ENCODE measurements around the gene PROSER2.

Gene PROSER2

DNA sequence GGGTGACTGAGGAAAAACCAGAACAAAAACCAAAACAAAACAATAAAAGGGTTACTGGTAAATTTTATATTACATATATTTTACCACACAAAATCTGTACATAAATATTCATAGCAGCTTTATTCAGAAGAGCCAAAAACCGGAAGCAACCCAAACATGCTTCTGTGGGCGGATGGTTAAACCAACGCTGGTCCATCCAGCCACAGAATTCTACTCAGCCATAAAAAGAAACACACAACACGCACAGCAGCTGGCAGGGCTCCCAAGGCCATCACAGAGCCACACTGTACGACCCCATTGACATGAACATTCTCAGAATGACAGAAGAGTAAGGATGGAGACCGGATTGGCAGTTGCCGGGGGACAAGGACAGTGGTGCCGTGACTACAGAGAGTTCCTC is 83.6 kb downstream of the PROSER2 start:
- no peak overlapping the region for H3K27ac ChIP-seq
- no peaks in the 10 kb centered on the region for H3K9me3 ChIP-seq
- TF ChIP-seq, protein P1, sequence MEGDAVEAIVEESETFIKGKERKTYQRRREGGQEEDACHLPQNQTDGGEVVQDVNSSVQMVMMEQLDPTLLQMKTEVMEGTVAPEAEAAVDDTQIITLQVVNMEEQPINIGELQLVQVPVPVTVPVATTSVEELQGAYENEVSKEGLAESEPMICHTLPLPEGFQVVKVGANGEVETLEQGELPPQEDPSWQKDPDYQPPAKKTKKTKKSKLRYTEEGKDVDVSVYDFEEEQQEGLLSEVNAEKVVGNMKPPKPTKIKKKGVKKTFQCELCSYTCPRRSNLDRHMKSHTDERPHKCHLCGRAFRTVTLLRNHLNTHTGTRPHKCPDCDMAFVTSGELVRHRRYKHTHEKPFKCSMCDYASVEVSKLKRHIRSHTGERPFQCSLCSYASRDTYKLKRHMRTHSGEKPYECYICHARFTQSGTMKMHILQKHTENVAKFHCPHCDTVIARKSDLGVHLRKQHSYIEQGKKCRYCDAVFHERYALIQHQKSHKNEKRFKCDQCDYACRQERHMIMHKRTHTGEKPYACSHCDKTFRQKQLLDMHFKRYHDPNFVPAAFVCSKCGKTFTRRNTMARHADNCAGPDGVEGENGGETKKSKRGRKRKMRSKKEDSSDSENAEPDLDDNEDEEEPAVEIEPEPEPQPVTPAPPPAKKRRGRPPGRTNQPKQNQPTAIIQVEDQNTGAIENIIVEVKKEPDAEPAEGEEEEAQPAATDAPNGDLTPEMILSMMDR (IDR thresholded peaks at IDR 0.05): no peak
- H3K4me1 ChIP-seq (ENCODE audit: control insufficient read depth in 1 of 2, insufficient read depth in 1 of 2, low read depth in 1 of 2, low read length in 1 of 2): no peaks in the 10 kb centered on the region
- no peaks in the 10 kb centered on the region for H3K36me3 ChIP-seq
- H3K4me3 ChIP-seq (ENCODE audit: low read depth in 1 of 2, low read length in 1 of 2): no peak overlapping the region
- H3K27me3 ChIP-seq: no peaks in the 10 kb centered on the region

DNA sequence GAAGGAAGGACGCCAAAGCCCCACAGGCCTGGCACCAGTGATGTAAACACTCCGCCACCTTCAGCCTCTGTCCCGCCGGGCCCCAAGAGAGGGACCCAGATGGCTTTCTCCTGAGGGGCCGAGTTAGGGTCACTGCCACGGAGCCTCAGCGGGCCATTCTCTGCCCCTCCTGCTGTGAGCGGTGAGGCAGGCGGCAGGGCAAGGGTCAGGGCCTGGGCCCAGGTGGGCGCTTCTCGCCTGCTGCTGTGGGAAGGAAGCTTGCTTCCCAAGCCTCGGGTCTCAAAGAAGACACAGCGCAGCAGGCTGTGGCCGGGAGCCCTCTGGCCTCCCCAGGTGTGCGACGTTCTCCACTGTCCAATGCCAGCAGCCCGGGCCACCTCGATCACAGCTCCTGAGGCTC is 84.8 kb downstream of the PROSER2 start:
- Histone ChIP-seq H3K27ac (no peak overlapping the region), H3K4me1 (ENCODE audit: control insufficient read depth in 1 of 2, insufficient read depth in 1 of 2, low read depth in 1 of 2, low read length in 1 of 2) (no peaks in the 10 kb centered on the region), H3K4me3 (ENCODE audit: low read depth in 1 of 2, low read length in 1 of 2) (no peak overlapping the region), H3K9me3 (no peaks in the 10 kb centered on the region), H3K27me3 (no peaks in the 10 kb centered on the region), H3K36me3 (no peaks in the 10 kb centered on the region)
- TF ChIP-seq, protein P1 (IDR thresholded peaks at IDR 0.05): no peak

DNA sequence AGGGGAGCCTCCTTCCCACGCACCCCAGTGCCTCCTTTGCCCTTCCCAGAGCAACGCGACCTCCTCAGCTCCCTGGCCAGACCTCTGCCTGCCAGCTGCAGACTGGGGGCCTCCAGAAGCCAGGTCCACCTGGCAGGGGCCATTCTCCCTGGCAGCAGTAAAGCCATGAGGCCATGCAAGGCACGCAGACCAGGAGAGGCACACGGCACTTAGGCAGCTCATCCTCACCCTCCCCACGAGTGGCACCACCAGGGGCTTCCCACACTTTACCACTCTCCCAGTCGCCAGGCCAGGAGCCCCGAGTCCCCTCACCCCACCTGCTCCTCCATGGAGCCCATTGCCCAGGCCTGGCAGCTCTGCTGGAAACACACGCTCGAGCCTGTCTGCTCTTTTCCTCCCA is 85.4 kb downstream of the PROSER2 start:
- H3K27ac ChIP-seq: no peak overlapping the region
- H3K4me3 ChIP-seq (ENCODE audit: low read depth in 1 of 2, low read length in 1 of 2): no peak overlapping the region
- TF ChIP-seq, protein P1 (IDR thresholded peaks at IDR 0.05): no peak
- no peaks in the 10 kb centered on the region for H3K9me3 ChIP-seq
- no peaks in the 10 kb centered on the region for H3K36me3 ChIP-seq
- H3K4me1 ChIP-seq (ENCODE audit: control insufficient read depth in 1 of 2, insufficient read depth in 1 of 2, low read depth in 1 of 2, low read length in 1 of 2): no peaks in the 10 kb centered on the region
- H3K27me3 ChIP-seq: no peaks in the 10 kb centered on the region

DNA sequence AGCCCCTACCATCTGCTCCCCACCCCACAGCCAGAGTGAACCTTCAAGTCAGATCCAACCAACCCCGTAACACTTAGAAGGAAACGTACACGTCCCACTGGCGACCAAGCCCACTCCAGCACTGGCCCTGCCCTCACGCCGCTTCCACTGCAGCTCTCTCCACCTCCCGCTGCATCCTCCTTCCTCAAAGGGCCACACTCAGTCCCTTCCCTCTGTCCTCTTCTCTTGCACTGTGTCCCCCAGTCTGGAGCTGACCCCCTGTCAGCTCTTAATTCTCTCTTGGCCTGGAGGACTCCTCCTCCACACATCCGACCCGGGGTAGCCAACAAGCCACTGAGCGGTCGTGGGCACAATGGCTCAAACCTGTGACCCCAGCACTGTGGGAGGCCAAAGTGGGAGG is 85.8 kb downstream of the PROSER2 start:
- TF ChIP-seq, protein P1 (IDR thresholded peaks at IDR 0.05): no peak
- H3K36me3 ChIP-seq: no peaks in the 10 kb centered on the region
- no peak overlapping the region for H3K4me3 ChIP-seq (ENCODE audit: low read depth in 1 of 2, low read length in 1 of 2)
- no peaks in the 10 kb centered on the region for H3K9me3 ChIP-seq
- H3K27me3 ChIP-seq: no peaks in the 10 kb centered on the region
- H3K27ac ChIP-seq: no peak overlapping the region
- H3K4me1 ChIP-seq (ENCODE audit: control insufficient read depth in 1 of 2, insufficient read depth in 1 of 2, low read depth in 1 of 2, low read length in 1 of 2): no peaks in the 10 kb centered on the region

DNA sequence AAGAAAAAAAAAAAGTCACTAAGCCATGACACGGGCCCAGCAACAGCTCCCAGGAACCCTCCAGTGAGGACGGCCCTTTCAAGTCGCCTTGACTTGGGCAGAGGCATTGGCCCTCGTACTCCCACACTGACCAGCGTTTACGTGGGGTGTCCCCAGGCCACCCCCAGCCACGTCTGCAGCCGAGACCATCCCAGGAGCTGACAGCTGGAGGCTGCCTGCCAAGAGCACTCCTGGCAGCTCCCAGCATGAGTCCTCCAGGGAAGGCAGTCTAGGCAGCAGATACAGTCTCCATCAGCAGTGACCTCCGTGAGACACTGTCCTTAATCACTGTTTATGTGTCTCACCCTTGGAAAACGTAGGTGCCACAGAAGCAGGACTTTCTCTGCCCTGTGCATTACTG is 86.5 kb downstream of the PROSER2 start:
- no peaks in the 10 kb centered on the region for H3K9me3 ChIP-seq
- TF ChIP-seq, protein P1 (IDR thresholded peaks at IDR 0.05): no peak
- H3K4me1 ChIP-seq (ENCODE audit: control insufficient read depth in 1 of 2, insufficient read depth in 1 of 2, low read depth in 1 of 2, low read length in 1 of 2): no peaks in the 10 kb centered on the region
- H3K4me3 ChIP-seq (ENCODE audit: low read depth in 1 of 2, low read length in 1 of 2): no peak overlapping the region
- H3K36me3 ChIP-seq: no peaks in the 10 kb centered on the region
- H3K27ac ChIP-seq: no peak overlapping the region
- H3K27me3 ChIP-seq: no peaks in the 10 kb centered on the region

- Histone ChIP-seq H3K4me1 (ENCODE audit: control insufficient read depth in 1 of 2, insufficient read depth in 1 of 2, low read depth in 1 of 2, low read length in 1 of 2) (no peaks in the 10 kb centered on the region), H3K4me3 (ENCODE audit: low read depth in 1 of 2, low read length in 1 of 2) (no peak overlapping the region), H3K27ac (no peak overlapping the region), H3K27me3 (no peaks in the 10 kb centered on the region), H3K36me3 (no peaks in the 10 kb centered on the region), H3K9me3 (no peaks in the 10 kb centered on the region)
- TF ChIP-seq, protein P1 (IDR thresholded peaks at IDR 0.05): no peak
Measured at GRCh38 chr10:11910102-11910501, 86.9 kb downstream of the PROSER2 start.
